A549 (cell line): Measurements from ENCODE around the gene CTTN. TPM values are rescaled to one million over a fixed set of nuclear protein-coding genes. Genes with fewer than 3 reads are reported as not detected.

ENCODE experiments used
- ATAC-seq, 2 experiments: fragments of 200-7000 bp in 1 of 2; fragments of >200 bp in 1 of 2; cut with Nextera tagmentation in 1 of 2; cut with Tn5 transposase in 1 of 2; 3 replicates each; pipeline versions ENCODE4 v1.8.0 to v1.9.1; 2018 to 2020; ENCODE audit warnings: mild to moderate bottlenecking in 1 of 2, moderate library complexity in 1 of 2
- CTCF ChIA-PET: fragments of 300-600 bp; sonication (Branson Sonifier 250); formaldehyde crosslinking; extraction: SDS; loops from one replicate; lab custom pipeline; 2021; ENCODE audit warnings: antibody characterized with exemption, inconsistent platforms; lab: Yijun Ruan, JAX
- POLR2A ChIA-PET: fragments of 350-600 bp; formaldehyde crosslinking; extraction: SDS; loops from one replicate; lab custom pipeline; 2021; ENCODE audit warnings: antibody characterized with exemption, inconsistent platforms; lab: Yijun Ruan, JAX
- DNase-seq, 2 experiments: peaks; one replicate each; pipeline versions ENCODE4 v3.0.0 to v3.0.0-alpha.2; 2011 to 2016; ENCODE audit warnings: low read depth in 1 of 2, low spot score in 1 of 2
- FAIRE-seq: peaks from 2 replicates; lab custom pipeline; 2011; peaks lifted over from hg19 to GRCh38; lab: Jason Lieb, UNC
- H3K27ac ChIP-seq, 2 experiments: fragments of >200 bp; sonication (Bioruptor Twin); formaldehyde crosslinking; 3 replicates each; pipeline ENCODE4 v1.5.1; 2016 to 2017
- H3K4me1 ChIP-seq: fragments of >200 bp; sonication (Bioruptor Twin); formaldehyde crosslinking; 3 replicates; pipeline ENCODE4 v1.6.1; 2016
- H3K4me2 ChIP-seq: fragments of >200 bp; sonication (Bioruptor Twin); formaldehyde crosslinking; 3 replicates; pipeline ENCODE4 v1.6.1; 2016
- H3K4me3 ChIP-seq: fragments of >200 bp; sonication (Bioruptor Twin); formaldehyde crosslinking; 3 replicates; pipeline ENCODE4 v1.5.1; 2016
- H3K9me3 ChIP-seq: fragments of >200 bp; sonication (Bioruptor Twin); formaldehyde crosslinking; 3 replicates; pipeline ENCODE4 v1.6.1; 2016
- BCL3 ChIP-seq: fragments of >200 bp; sonication (Bioruptor Twin); formaldehyde crosslinking; IDR thresholded peaks from 3 replicates; pipeline ENCODE4 v1.6.1; 2016
- BHLHE40 ChIP-seq: IDR thresholded peaks from 2 replicates; pipeline ENCODE4 v1.6.1; 2012; ENCODE audit warnings: low read depth, low read length, inconsistent platforms
- CBX2 ChIP-seq: fragments of 200-600 bp; sonication (generic); IDR thresholded peaks from 2 replicates; pipeline ENCODE4 v1.6.1; 2016; ENCODE audit warnings: low read depth, mild to moderate bottlenecking, borderline replicate concordance
- CBX8 ChIP-seq: fragments of 200-600 bp; sonication (generic); IDR thresholded peaks from 2 replicates; pipeline ENCODE4 v1.6.1; 2016
- CHD2 ChIP-seq: fragments of 150-350 bp; IDR thresholded peaks from 2 replicates; pipeline ENCODE4 v1.6.1; 2014; ENCODE audit warnings: low read length; ENCODE audit not compliant: partially characterized antibody
- EHMT2 ChIP-seq: fragments of 200-600 bp; sonication (generic); IDR thresholded peaks from 2 replicates; pipeline ENCODE4 v1.6.1; 2016; ENCODE audit warnings: antibody characterized with exemption, low read depth, mild to moderate bottlenecking, moderate library complexity
- EP300 ChIP-seq, 2 experiments: fragments of >200 bp; sonication (Bioruptor Twin); formaldehyde crosslinking; IDR thresholded peaks; 2 replicates in 1 of 2; 3 replicates in 1 of 2; pipeline ENCODE4 v1.6.1; 2016 to 2017
- FOSB ChIP-seq: fragments of 250-450 bp; sonication (Bioruptor Pico); IDR thresholded peaks from 2 replicates; pipeline ENCODE4 v1.5.0; 2020; ENCODE audit warnings: mild to moderate bottlenecking, moderate library complexity
- FOSL2 ChIP-seq, 2 experiments: fragments of 450-650 bp in 1 of 2; fragments of >200 bp in 1 of 2; sonication (Bioruptor Twin) in 1 of 2; formaldehyde crosslinking; IDR thresholded peaks; 2 replicates each; pipeline versions ENCODE4 v1.5.0 to v1.6.1; 2016 to 2020; ENCODE audit warnings: mild to moderate bottlenecking in 1 of 2, moderate library complexity in 1 of 2
- HOXB5 ChIP-seq: fragments of 250-450 bp; sonication (Bioruptor Pico); IDR thresholded peaks from 2 replicates; pipeline ENCODE4 v1.5.0; 2020; ENCODE audit warnings: mild to moderate bottlenecking, moderate library complexity
- JUNB ChIP-seq: fragments of >200 bp; sonication (Bioruptor Twin); formaldehyde crosslinking; IDR thresholded peaks from 2 replicates; pipeline ENCODE4 v1.6.1; 2016
- KDM1A ChIP-seq: fragments of 200-600 bp; sonication (generic); IDR thresholded peaks from 2 replicates; pipeline ENCODE4 v1.6.1; 2016; ENCODE audit warnings: low read depth, mild to moderate bottlenecking
- KDM5A ChIP-seq: fragments of 200-600 bp; sonication (generic); IDR thresholded peaks from 2 replicates; pipeline ENCODE4 v1.6.1; 2016; ENCODE audit warnings: antibody characterized with exemption, mild to moderate bottlenecking
- MAZ ChIP-seq: fragments of 150-350 bp; IDR thresholded peaks from 2 replicates; pipeline ENCODE4 v1.6.1; 2014; ENCODE audit warnings: antibody characterized with exemption, low read depth, low read length, borderline replicate concordance
- PBX3 ChIP-seq: IDR thresholded peaks from 2 replicates; pipeline ENCODE4 v1.6.1; 2012
- RARB ChIP-seq: fragments of 250-450 bp; sonication (Bioruptor Pico); IDR thresholded peaks from 2 replicates; pipeline ENCODE4 v1.8.0; 2021; ENCODE audit warnings: mild to moderate bottlenecking, moderate library complexity
- RFX5 ChIP-seq: fragments of 450-650 bp; IDR thresholded peaks from 2 replicates; pipeline ENCODE4 v1.7.1; 2014; ENCODE audit warnings: antibody characterized with exemption, mild to moderate bottlenecking, moderate library complexity
- RNF2 ChIP-seq: fragments of 200-600 bp; sonication (generic); IDR thresholded peaks from 2 replicates; pipeline ENCODE4 v1.6.1; 2016; ENCODE audit warnings: low read depth, mild to moderate bottlenecking, antibody characterized with exemption, moderate library complexity, borderline replicate concordance
- ZC3H11A ChIP-seq: fragments of 450-650 bp; IDR thresholded peaks from 2 replicates; pipeline ENCODE4 v1.6.1; 2014; ENCODE audit warnings: antibody characterized with exemption, mild to moderate bottlenecking
- WGBS: methylation state at CpG from one replicate; pipeline ENCODE4 v1.1.6; 2017; ENCODE audit errors: missing lambda C conversion rate; 5-methylcytosine and 5-hydroxymethylcytosine counted together
- polyA plus RNA-seq, 4 experiments: library from polyadenylated mRNA; depleted of rRNA in 3 of 4; stranded (reverse); fragments of >200 nt; fragmentation: RNase III in 1 of 4; extraction: RNeasy Plus Mini Kit Qiagen cat#74134 plus additional on column Dnase treatment in 1 of 4; gene quantifications; 2 replicates in 3 of 4; 3 replicates in 1 of 4; pipeline ENCODE4 v1.2.3, GENCODE V29; 2011 to 2017
- TF ChIP-seq, protein P1 (sequence below): fragments of 250-450 bp; sonication (Bioruptor Pico); IDR thresholded peaks from 2 replicates; pipeline ENCODE4 v1.5.0; 2020; ENCODE audit warnings: low read depth, mild to moderate bottlenecking, moderate library complexity
- TF ChIP-seq, protein P2 (sequence below): fragments of 450-650 bp; IDR thresholded peaks from 2 replicates; pipeline ENCODE4 v1.6.1; 2014; ENCODE audit warnings: antibody characterized with exemption
- TF ChIP-seq, protein P3 (sequence below): IDR thresholded peaks from 2 replicates; pipeline ENCODE4 v1.6.1; 2012

CTTN gene
- polyA plus RNA-seq, 2 of the 4 experiments (the other 2 are of a cell fraction), result 140 to 214 TPM

DNA sequence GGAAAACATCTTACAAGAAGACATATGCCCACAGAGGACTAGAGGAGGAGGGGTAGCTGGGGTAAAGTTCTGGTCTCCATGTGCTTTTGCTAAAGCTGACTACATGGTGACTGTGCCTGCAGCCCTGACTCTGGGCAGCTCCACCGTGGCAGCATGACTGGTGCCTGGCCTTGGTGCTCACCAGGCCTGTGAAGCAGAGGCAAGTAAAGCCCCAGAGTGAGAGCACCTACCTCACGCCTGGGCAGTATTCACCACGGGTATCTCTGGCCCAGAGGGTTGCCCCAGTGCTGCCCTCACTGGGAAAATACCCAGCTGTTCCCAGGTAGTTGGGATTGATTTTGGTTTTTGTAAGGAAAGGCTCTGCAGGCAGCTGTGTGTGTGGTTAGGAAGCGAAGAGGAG, 78.3 kb downstream of the CTTN start (continued):
- no peak for TF ChIP-seq EP300 (IDR thresholded peaks at IDR 0.05)

GRCh38 chr11:70477176-70477575, 78.8 kb downstream of the CTTN start:
- ATAC-seq (no peak), FAIRE-seq (no peak), DNase-seq (no peak)
- Histone ChIP-seq H3K27ac (no peak overlapping the region), H3K4me2 (no peak overlapping the region), H3K4me3 (no peak overlapping the region), H3K9me3 (no peaks in the 10 kb centered on the region), H3K4me1 (peaks cover 8% of the 10 kb centered on the region)
- ChIA-PET CTCF (interaction anchor here (1.5 to 3.1 kb wide), 3 partner anchors 11 to 279 kb away, joined by 3 to 13 read pairs (median 4); no protein-coding TSS in a partner anchor), POLR2A (no interaction called here)
- 85% methylated on average over 6 of the region's 6 CpGs for WGBS
- TF ChIP-seq PBX3 (no peak), FOSL2 (IDR thresholded peaks at IDR 0.05) (no peak), FOSL2 (CRISPR knock-in tag; IDR thresholded peaks at IDR 0.05) (no peak), FOSB (no peak), CHD2 (no peak), RARB (CRISPR knock-in tag) (no peak), BHLHE40 (no peak), KDM5A (no peak), EHMT2 (no peak), CBX2 (no peak)
- TF ChIP-seq, protein P1, sequence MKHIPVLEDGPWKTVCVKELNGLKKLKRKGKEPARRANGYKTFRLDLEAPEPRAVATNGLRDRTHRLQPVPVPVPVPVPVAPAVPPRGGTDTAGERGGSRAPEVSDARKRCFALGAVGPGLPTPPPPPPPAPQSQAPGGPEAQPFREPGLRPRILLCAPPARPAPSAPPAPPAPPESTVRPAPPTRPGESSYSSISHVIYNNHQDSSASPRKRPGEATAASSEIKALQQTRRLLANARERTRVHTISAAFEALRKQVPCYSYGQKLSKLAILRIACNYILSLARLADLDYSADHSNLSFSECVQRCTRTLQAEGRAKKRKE (CRISPR knock-in tag), result no peak

DNA sequence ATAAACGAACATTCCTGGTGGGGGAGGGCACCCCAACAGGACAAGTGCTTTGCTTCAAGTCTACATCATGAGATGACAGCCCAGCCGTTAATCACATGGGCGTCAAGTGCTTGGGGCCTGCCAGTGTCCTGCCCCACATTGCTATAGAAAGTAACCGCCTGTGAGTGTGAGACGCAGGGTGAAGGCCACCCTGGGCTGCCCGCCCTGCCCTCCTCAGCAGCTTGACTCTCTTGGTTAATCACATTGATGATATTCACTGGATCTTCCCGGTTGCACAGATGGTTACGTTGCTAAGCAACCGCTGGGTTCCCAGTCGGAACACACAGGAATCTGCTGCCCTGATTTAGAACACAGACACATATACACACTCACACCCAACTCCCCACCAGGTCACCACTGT, 79.3 kb downstream of the CTTN start:
- DNase-seq, result no peak
- WGBS, result 84% methylated on average over 10 of the region's 10 CpGs
- no peak for ATAC-seq
- no peak overlapping the region for H3K4me2 ChIP-seq
- FAIRE-seq, result no peak
- H3K27ac ChIP-seq, result no peak overlapping the region
- TF ChIP-seq CBX8 (no peak), CHD2 (no peak), RNF2 (no peak)
- POLR2A ChIA-PET, result no interaction called here
- peaks cover 12% of the 10 kb centered on the region for H3K4me1 ChIP-seq
- H3K9me3 ChIP-seq, result no peaks in the 10 kb centered on the region
- CTCF ChIA-PET, result interaction anchor here (0.6 to 3.1 kb wide), 4 partner anchors 11 to 1091 kb away, joined by 3 to 13 read pairs (median 4); no protein-coding TSS in a partner anchor
- H3K4me3 ChIP-seq, result no peak overlapping the region

DNA sequence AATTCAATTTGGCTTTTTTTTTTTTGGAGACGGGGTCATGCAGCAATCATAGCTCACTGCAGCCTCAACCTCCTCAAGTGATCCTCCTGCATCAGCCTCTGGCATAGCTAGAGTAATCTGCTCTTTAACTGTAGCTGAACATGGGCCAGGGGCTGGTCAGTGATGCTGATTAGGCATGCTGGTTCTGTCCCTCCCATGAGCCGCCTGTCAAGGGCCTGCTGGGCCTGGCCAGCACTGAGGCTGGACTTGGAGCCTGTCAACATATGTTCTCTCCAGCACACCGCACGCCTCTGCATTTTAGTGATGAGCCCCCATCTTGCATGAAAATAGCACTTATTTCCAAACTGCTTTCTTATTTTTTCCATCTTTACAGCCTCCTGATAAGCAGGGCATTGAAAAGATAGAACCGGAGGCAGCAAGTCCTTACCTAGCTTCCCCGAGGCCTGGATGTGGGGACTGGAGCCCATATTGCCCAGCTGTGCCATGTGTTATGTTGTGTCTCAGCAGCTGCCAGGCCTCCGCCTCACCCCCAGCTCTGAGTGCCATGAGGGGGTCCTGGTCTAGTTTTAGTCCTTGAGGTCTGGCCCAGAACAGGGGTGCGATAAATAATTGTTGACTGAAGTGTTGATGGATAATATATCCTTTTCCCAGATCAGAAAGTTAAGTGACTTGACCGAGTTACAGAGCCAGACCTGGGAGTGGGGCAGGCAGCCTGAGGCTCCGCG, 80.0 kb downstream of the CTTN start:
- CTCF ChIA-PET, result interaction anchor here (0.6 to 0.8 kb wide), 2 partner anchors 10 to 1090 kb away, joined by 3 to 4 read pairs; no protein-coding TSS in a partner anchor
- POLR2A ChIA-PET, result no interaction called here
- Histone ChIP-seq H3K27ac (no peak overlapping the region), H3K4me2 (no peak overlapping the region), H3K4me3 (no peak overlapping the region), H3K9me3 (no peaks in the 10 kb centered on the region), H3K4me1 (peaks cover 20% of the 10 kb centered on the region)
- 86% methylated on average over 11 of the region's 11 CpGs for WGBS
- ATAC-seq (no peak), DNase-seq (no peak), FAIRE-seq (no peak)
- TF ChIP-seq, protein P2, sequence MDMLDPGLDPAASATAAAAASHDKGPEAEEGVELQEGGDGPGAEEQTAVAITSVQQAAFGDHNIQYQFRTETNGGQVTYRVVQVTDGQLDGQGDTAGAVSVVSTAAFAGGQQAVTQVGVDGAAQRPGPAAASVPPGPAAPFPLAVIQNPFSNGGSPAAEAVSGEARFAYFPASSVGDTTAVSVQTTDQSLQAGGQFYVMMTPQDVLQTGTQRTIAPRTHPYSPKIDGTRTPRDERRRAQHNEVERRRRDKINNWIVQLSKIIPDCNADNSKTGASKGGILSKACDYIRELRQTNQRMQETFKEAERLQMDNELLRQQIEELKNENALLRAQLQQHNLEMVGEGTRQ, result no peak
- no peak for TF ChIP-seq BCL3
- TF ChIP-seq MAZ, result no peak
- TF ChIP-seq, protein P3, sequence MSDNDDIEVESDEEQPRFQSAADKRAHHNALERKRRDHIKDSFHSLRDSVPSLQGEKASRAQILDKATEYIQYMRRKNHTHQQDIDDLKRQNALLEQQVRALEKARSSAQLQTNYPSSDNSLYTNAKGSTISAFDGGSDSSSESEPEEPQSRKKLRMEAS, result no peak
- no peak for TF ChIP-seq KDM1A
- TF ChIP-seq HOXB5 (CRISPR knock-in tag), result no peak
- no peak for TF ChIP-seq RFX5
- no peak for TF ChIP-seq ZC3H11A
- no peak for TF ChIP-seq JUNB
- TF ChIP-seq PBX3, result no peak
- no peak for TF ChIP-seq FOSB
- no peak for TF ChIP-seq CHD2
